IPS-NIHi11 (cell line): ENCODE results near the gene KCNG1.

Experiments
- DNase-seq: peaks from one replicate; pipeline ENCODE4 v3.0.0; 2012; ENCODE audit warnings: mixed read lengths, low spot score

KCNG1 gene

DNA sequence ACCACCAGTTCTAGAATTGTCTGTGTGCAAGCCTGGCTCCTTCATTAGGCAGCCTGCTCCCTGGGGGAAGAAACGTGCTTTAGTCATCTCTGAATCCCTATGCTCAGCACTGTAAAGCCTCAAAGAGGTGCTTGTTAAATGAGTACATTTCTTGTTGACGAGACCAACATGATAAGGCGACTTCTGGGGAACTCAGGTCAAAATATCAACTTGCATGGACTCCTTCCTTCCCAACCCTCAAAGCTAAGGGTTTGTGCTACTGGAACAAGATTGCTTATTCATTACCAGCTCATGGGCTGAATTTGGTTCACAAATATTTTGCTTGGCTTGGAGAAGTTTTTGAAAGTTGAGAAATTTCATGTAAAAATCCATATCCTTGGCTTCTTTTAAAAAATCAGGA lies 10.6 kb downstream of the KCNG1 start:
- DNase-seq = no peak

DNA sequence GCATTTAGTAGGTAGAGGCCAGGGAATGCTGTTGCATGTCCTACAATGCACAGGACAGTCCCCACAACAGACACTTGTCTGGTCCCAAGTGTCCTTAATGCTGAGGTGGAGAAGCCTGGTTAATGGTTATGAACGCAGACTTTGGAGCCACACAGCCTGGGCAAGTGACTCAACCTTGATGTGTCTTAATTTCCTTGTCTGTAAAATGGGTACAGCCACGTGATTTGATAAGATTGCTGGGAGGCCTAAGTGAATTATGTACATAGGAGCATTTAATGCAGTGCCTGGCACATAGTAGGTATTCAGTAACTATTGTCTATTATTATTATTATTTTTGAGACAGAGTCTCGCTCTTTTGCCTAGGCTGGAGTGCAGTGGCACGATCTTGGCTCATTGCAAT lies 11.4 kb downstream of the KCNG1 start:
- no peak for DNase-seq

DNA sequence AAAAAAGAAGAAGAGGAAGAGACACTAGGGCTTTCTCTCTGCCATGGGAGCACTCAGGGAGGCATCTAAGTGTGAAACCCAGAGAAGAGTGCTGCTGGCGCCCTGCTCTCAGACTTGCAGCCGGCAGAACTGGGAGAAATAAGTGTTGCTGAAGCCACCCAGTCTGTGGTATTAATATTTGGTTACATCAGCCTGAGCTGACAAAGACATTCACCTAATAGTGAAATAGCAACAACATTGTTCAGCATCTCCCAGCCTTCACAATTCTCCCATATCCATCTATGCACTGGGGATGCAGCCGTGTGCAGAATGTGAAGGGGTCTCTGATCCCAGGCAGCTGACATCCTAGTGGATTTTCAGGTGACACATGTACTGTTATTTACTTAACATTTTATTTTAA lies 12.0 kb downstream of the KCNG1 start:
- DNase-seq = no peak

DNA sequence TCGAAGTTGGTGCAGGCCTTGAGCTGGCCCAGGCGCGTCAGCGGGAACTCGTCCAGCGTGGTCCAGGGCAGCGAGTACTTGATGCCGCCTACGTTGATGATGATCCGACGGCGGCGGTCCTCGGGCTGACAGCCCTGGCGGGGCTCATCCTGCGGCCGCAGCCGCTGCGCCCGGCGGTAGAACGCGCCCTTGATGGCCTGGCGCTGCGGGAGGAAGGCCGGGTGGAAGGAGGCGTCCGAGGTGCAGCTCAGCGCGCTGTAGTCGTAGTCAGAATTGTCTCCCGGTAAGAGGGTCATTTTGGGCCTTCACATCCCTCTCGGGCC lies 12.9 kb downstream of the KCNG1 start:
- DNase-seq = no peak

DNA sequence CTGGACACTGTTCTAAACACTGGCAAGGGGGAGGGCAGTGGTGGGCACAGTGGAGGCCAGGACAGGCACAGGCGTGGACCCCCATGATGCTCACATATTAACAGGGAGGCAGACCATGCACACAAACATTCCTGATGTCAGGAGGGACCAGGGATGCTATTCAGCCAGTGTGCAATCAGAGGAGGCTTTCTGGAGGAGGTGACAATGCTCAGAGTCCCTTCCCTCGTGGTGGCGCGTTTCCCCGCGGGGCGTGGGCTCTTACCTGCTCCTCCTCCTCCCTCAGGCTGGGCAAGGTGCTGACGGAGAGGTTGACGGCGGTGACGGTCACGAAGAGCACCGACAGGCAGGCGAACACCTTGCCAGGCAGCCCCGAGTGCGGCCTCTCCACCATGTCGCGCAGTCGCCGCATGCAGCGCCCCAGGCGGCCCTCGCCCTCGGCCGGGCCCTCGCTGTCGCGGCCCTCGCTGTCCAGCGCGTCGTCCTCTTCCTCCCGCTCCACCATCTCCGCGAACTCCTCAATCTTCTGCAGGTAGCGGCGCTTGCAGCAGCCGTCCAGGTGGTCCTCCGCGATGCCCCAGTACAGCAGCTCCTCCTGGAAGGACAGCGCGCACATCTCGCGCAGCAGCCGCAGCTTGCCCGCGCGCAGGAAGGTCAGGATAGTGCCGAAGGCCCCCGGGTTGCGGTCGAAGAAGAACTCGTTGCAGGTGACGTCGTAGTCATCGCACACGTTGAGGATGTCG lies 13.4 kb downstream of the KCNG1 start:
- no peak for DNase-seq

DNA sequence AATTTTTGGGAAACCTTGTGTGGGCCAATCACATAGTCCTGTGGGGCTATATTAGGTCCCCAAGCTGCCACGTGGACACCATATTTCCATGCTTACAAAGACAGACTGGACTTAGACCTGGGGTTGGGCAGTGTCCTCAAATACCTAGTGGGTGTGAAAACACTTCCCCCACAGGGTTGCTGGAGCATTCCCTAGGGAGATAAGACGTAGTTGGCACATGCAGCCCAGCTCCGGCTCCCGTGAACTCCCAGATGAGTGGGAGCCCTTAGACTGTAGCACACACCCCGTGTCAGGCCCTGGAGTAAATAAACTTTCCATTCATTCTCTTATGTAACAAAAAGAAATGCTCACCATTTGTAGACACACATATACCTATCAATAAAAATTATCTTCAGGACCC lies 14.2 kb downstream of the KCNG1 start:
- DNase-seq = no peak

DNA sequence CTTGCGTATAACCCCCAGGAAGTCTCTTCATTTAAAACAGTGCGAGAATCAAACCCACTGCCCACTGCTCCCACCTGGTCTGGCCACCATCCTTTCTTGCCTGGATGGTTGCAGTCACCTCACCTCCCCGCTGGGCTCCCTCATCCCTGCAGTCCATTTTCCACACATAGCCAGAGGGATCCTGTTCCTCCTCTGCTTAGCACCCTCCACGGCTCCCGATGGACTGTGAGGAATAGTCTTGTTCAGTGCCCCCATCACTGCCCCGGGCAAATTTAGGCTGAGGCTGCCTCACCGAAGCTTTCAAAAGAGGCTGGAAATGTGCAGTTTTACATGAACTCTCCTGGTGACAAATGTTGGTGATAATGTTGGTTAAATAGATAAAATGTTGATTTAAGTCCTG lies 17.7 kb downstream of the KCNG1 start:
- no peak for DNase-seq

DNA sequence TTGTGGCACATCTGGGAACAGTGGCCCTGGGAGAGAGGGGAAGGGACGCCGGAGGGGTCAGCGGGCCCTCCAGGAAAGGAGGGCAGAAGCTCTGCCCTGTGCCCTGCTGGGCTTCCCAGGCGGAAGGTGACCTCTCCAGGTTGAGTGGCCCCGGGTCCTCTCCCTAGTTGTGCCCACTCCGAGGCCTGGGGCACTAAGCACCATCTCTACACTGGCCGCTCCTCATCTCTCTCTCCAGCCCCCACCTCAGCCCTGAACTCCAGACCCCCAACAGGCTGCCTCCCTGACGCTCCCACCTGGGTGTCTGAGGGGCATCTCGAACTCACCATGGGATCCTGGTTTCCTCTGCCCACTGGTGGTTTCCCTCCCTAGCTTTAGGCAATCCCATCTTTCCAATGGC lies 18.1 kb downstream of the KCNG1 start:
- DNase-seq = no peak

DNA sequence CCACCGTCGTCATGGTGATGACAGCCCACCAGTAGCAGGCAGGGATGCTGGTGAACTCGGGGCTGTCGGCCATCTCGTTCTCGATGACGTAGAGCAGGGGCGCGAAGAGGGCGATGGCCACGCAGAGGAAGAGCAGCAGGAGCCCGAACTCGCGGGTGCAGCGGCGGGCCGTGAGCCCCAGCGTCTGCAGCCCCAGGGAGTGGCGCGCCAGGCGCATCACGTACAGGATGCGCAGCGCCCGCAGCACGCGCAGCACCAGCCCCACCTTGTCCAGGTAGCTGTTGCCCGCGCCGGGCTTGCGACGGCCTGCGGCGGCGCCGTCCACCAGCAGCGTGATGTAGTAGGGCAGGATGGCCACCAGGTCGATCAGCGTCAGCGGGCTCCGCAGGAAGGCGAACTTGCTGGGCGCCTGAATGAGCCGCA lies 18.6 kb downstream of the KCNG1 start:
- no peak for DNase-seq

DNA sequence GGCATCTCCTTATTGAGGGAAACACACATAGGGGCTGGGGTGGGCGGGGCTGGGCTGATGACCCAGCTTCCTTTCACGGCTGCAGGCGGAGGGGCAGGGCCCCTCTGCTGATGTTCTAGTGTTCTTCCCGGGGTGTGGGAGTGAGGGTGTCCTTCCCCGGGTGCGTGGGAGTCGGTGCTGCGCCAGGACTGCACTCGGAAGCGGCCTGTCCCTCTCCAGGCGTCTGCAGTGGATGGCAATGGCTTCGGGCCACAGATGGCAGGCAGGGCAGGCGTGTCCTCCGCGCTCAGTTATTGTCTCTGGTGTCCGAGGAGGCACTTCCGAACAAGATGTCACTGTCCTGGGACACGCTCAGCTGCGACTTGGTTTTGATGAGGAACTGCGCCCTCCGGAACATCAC lies 19.2 kb downstream of the KCNG1 start:
- DNase-seq = no peak

DNA sequence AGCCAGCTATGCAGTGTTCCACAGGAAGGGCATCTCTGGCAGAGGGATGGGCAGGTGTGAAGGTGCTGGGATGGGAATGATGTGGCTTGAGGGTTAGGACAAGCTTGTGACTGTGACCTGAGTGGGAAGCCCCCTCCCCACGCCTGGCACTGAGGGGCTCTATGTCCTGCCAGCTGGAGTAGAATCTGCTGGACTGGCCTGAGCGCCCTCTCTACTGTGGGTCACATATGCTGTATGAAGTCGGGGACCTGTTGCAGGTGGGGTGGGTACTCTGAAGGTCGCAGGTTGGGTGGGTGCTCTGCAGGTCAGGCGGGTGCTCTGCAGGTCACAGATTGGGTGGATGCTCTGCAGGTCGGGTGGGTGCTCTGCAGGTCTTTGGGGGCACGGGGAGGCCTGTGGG lies 20.3 kb downstream of the KCNG1 start:
- no peak for DNase-seq

DNA sequence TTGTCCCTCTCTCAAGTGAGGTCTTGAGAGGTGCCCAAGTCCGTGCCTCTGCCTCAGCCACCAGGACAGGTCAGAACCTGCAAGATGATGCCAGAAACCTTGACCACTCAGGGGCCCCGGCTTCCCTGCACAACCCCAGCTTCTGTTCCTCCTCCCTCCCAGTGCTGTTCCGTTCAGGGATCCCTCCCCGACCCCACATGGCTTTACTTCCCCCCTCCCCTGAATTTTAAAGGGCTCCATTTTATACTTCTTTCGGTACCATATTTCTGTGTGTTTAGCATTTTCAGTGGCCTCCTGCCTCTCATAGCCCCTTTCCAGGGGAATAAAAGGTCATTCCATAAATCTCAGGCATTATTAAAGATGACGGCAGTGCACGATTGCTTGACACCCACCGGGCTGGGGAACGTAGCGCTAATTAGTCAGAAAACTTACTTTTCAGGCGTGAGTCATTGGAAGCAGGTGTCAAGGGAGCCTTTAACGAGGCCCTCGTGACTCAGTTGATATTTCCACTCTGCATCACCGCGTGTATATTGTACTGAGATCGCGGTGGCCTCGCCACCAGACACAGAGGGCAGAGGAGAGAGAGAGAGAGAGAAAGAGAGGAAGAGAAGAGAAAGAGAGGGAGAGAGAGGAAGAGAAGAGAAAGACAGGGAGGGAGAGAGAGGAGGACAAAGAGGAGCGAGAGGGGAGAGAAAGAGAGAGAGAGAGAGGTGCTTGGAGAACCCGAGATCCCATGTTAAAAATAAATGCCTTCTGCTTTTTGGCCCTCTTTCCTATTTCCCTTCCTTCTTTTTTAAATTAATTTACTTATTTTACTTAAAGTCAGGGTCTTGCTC lies 21.3 kb downstream of the KCNG1 start:
- DNase-seq = no peak

DNA sequence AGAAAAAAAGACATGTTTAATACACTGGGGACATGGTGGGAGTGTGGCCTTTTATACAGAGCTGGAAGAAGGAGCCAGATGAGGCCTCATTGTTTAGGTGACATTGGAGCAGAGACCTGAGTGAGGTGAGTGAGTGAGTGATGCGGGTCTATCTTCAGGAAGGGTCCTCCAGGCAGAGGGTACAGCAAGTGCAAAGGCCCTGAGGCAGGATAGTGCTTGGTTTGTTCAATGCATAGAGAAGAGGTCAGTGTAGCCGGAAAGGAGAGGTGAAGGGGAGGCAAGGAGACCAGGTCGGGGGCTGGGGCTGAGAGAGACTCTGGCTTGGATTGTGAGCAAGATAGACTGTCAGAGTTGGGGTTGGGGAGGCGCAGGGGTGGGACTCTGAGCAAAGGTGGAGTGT lies 23.6 kb downstream of the KCNG1 start:
- no peak for DNase-seq

DNA sequence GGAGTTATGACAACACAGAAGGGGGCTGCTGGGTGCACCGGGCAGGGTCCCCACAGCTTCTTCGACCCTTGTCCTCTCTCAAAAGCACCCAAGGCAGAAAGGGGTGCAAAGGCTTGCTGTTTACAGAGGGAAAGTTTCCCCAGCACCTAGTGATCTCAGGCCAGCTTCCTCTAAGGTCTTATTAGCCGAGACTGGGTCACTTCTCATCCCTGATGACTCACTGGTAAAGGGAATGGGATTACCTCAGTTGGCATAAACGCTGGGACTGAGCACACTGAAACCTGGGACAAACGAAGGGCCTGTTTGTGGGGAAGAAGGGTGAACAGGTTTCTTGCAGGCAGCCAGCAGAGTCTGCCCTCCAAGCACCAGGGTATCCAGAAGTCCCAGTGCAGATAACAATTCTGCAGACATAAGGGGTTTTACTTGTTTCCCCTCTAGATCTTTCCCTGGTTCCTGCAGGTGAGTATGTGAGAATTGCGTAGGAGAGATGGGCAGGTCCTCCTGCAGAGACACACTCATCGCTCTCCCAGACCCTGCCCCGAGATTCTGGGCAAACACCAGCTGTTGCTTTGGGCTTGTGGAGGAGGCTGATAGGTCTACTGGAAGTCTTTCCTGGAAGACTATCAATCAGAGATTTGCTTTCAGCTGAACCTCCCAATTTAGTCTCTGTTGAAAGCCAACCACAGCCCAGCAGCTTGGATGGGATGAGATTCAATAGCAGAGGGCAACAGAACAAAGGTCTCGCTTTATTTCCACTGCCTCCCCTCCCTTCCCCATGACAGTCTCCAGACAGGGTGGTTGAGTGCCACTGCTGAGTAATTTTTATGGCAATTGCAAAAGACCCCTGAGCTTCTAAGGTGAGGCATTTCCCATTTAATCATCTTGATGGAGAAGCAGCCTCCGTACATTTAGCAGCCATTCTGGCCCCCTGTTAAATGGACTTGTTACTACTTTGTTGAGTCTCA lies 25.7 kb downstream of the KCNG1 start:
- DNase-seq = no peak

DNA sequence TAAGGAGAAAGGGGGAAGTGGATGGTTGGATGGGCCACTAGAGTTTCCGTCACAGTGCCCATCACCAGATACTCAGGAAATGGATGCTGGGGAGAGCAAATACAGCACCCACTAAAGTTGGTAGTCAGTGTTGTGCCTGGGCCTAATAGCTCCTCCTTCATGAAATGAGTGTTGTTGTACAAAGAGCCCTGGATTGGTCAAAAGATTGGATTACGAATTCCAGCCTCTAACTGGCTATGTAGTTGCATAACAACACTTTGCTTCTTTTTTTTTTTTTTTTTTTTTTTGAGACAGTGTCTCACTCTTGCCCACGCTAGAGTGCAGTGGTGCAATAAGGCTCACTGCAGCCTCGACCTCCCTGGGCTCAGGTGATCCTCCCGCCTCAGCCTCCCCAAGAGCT lies 27.4 kb downstream of the KCNG1 start:
- DNase-seq = no peak

DNA sequence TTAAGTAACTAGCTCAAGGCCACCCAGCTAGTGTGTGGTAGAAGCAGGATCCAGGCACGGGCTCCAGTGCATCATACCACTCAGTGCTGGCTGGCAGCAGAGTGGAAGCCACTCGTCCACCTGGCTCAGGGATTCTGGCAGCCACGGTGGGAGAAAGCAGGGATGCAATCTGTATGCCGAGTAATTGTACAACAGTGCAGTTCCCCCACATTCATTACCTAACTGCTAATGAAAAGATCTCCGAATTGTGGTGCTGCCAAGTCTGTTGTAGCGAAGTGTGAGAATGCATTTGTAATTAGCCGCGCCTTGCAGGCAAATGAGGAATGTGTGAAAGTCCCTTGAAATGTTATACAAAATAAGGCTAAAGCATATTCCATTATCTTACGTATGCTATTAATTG lies 29.0 kb downstream of the KCNG1 start:
- DNase-seq = no peak

DNA sequence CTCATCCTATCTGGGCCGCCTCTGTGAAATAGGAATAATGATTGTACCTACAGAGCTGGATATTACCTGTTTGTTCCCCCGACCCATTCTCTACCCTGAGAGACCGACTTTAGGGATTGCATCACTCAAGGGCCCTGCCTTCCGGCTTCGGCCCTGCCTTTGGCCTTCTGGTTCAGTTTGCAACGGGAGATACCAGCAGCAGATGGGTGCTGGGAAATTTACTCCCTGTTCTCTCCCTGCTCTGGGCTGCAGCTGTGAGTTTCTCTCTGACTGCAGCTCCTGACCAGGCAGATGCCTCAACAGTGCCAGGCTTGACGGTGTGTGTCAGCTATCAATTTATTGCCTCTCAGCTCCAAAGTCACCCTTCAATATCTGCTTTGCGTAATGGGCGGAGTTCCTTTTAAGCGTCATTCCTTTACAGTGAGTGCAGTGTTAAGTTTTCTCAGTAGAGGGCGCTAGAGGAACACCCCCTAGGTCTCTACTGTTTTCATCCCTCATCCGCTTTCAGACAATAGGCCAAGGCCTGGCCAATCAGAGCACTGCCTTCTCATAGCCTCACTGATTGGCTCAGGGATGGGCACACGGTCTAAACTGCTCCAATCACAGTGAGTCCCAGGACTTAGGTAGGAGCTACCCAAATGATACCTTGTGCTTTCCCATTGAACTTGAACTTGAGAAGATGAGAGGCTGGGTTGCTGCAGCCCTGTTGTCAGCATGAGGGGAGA lies 30.0 kb downstream of the KCNG1 start:
- peak; percentile 100 for DNase-seq

DNA sequence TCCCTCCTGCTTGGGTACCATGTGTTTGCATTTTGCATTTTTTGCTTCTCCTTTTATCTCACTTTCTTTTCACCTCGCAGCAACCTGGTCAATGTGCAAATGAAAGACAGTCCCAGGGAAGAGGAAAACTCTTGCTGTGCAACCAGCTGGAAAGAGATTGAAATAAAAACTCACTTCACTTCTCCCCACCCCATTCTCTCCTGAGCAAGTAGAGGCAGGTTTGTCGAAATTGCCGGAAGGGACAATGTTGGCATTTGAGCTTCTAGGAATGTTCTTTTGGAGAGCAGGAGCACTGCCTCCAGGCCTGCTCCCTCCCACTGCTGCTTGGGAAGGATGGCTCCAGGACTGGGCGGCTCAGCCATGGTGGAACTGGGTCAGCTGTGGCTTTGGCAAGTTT lies 30.6 kb downstream of the KCNG1 start:
- DNase-seq = peak; percentile 29

DNA sequence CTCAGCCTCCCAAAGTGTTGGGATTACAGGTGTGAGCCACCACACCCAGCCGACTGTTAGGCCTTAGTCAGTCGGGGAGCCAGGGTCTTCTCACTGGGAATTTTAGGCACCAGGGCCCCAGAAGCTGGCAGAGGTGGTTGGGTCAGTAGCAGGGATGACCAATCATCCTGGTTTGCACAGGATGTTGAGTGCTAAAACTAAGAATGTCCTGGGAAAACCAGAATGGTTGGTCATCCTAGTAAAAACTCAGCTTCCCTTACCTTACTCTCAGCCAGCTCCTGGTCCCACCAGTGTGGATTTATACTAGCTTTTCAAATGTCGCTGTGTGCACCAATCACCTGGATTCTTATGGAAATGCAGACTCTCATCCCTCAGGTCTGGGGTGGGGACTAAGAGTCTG lies 31.8 kb downstream of the KCNG1 start:
- DNase-seq = no peak

DNA sequence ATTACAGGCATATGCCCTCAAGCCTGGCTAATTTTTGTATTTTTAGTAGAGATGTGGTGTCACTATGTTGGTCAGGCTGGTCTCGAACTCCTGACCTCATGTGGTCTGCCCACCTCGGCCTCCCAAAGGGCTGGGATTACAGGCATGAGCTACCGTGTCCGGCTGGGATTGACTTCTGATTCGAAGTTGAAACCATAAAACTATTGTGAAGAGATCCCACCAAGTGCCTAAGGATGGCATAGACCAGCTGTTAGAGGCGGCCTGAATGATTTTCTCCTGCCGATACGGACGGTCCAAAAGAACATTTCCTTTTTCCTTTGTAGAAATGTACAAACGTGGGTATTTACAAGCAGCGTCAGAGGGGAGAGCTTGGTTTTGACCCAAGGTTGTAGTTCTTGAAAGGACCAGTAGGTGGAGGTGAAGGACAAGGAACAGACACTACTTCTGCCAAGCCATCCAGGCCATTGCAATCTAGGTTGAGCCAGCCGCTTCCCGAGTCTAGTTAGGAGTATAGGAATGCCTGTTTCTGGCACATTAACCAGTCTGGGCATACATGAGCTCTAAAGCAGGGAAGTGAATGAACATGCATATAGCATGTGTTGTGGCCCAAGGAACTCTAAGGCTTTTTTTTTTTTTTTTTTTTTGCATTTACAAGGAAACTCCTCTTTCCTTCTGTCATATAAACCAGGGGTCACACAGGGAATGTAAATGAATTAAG lies 35.3 kb downstream of the KCNG1 start:
- DNase-seq = peak; percentile 76

DNA sequence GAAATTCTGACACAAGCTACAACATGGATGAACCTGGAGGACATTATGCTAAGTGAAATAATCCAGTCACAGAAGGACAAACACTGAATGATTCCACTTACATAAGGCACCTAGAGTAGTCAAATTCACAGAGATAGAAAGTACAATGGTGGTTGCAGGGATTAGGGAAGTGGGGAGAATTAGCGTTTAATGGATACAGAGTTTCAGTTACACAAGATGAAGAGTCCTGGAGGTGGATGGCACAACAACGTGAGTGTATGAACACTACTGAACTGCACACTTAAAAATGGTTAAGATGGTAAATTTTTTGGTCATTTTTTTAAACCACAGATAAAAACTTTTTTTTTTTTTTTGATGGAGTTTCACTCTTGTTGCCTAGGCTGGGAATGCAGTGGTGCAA lies 39.6 kb downstream of the KCNG1 start:
- DNase-seq = no peak
